GM19238 (cell line): ENCODE measurements around the gene CTNNA2.
"Not testable (repeated sequence)": the region's sequence is repeated elsewhere in the genome, so short reads cannot be mapped to it uniquely, and the experiment has no call there.

Source experiments
- DNase-seq: peaks from one replicate; pipeline ENCODE4 v3.0.0; 2011; ENCODE audit warnings: low spot score; ENCODE audit not compliant: insufficient read length

Gene CTNNA2

GRCh38 chr2:80132281-80132680, 619.4 kb downstream of the CTNNA2 start:
- no peak for DNase-seq

GRCh38 chr2:80135001-80135400, 622.1 kb downstream of the CTNNA2 start:
- DNase-seq = no peak

GRCh38 chr2:80136338-80136737, 623.5 kb downstream of the CTNNA2 start:
- no peak for DNase-seq

GRCh38 chr2:80139001-80139400, 626.1 kb downstream of the CTNNA2 start:
- no peak for DNase-seq

GRCh38 chr2:80141007-80141726, 628.3 kb downstream of the CTNNA2 start:
- DNase-seq = no peak

GRCh38 chr2:80145499-80145898, 632.6 kb downstream of the CTNNA2 start:
- no peak for DNase-seq

GRCh38 chr2:80146757-80147156, 633.9 kb downstream of the CTNNA2 start:
- not testable (repeated sequence) for DNase-seq

- no peak for DNase-seq
These were observed 634.8 kb downstream of the CTNNA2 start for GRCh38 chr2:80147690-80148089.

GRCh38 chr2:80148906-80149305, 636.1 kb downstream of the CTNNA2 start:
- DNase-seq = no peak

GRCh38 chr2:80149991-80150390, 637.1 kb downstream of the CTNNA2 start:
- no peak for DNase-seq

- no peak for DNase-seq
These were observed 638.4 kb downstream of the CTNNA2 start for GRCh38 chr2:80151248-80151647.

GRCh38 chr2:80151651-80152050, 638.8 kb downstream of the CTNNA2 start:
- no peak for DNase-seq

GRCh38 chr2:80153151-80153550, 640.3 kb downstream of the CTNNA2 start:
- DNase-seq = no peak

GRCh38 chr2:80153768-80154167, 640.9 kb downstream of the CTNNA2 start:
- no peak for DNase-seq

GRCh38 chr2:80154231-80154915, 641.5 kb downstream of the CTNNA2 start:
- no peak for DNase-seq

GRCh38 chr2:80164375-80164774, 651.5 kb downstream of the CTNNA2 start:
- DNase-seq = no peak

GRCh38 chr2:80166483-80167171, 653.8 kb downstream of the CTNNA2 start:
- no peak for DNase-seq

GRCh38 chr2:80167284-80167808, 654.5 kb downstream of the CTNNA2 start:
- no peak for DNase-seq

GRCh38 chr2:80168037-80168436, 655.2 kb downstream of the CTNNA2 start:
- no peak for DNase-seq

GRCh38 chr2:80168801-80169200, 656.0 kb downstream of the CTNNA2 start:
- no peak for DNase-seq

- no peak for DNase-seq
These were observed 657.2 kb downstream of the CTNNA2 start for GRCh38 chr2:80169811-80170594.
